ENCODE data around the gene CDS1.
A peak's percentile ranks its signal among the peaks of the same experiment; 100 is the strongest.
"Not testable (repeated sequence)": the region's sequence is repeated elsewhere in the genome, so short reads cannot be mapped to it uniquely, and the experiment has no call there.

Gene CDS1

DNA sequence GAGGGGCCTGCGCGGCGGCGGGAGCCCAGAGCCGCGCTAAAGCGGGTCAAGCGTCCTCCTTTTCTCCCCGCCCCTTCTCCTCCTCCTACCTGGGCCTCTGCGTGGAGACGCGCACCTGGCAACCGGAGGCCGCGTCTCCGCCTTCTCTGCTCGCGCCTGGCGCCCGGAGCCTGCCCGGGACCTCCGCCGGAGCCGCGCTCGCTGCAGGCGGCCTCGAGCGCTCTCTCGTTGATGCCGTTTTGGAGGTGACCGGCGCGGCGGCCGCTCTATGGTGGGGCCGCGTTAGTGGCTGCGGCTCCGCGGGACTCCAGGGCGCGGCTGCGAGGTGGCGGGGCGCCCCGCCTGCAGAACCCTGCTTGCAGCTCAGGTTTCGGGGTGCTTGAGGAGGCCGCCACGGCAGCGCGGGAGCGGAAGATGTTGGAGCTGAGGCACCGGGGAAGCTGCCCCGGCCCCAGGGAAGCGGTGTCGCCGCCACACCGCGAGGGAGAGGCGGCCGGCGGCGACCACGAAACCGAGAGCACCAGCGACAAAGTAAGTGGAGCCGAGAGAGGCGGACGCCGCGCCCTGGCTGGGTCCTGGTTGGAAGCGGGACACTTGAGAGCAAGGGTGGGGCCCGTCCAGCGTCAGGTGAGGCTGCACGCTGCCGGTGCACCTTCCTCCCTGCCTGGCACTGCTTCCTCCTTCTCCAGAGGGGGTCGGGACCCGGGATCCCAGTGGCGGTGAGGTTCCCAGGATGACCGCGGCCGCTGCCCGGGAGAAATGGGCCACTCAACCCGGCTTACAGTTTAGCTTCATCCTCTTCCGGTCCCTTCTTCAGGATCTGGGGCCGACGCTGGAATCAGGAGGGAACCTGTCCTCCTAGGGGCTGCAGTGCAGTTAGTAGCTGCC is at the start of gene CDS1:
Gene CDS1 (plus strand): TSS at position 140 of the 888 bp plus-strand sequence. CDS start 275 bp downstream, at position 415.
- TF ChIP-seq CTCF (IDR thresholded peaks at IDR 0.05; ENCODE audit: extremely low read depth, insufficient read depth, missing control alignments): no peak
- in situ Hi-C loops (cut with MboI; ENCODE audit: low pct_unique_long_range_greater_than_20kb, low sequenced_read_pairs, unreplicated experiment): no loop called here
- DNase-seq (ENCODE audit: low spot score): peak; percentile 26

GRCh38 chr4:84535901-84536300 is 47.0 kb upstream of the CDS1 start:
- in situ Hi-C loops (cut with MboI; ENCODE audit: low pct_unique_long_range_greater_than_20kb, low sequenced_read_pairs, unreplicated experiment): no loop called here
- no peak for TF ChIP-seq CTCF (IDR thresholded peaks at IDR 0.05; ENCODE audit: extremely low read depth, insufficient read depth, missing control alignments)

GRCh38 chr4:84545093-84545492 is 37.8 kb upstream of the CDS1 start:
- no peak for DNase-seq (ENCODE audit: low spot score)
- TF ChIP-seq CTCF (IDR thresholded peaks at IDR 0.05; ENCODE audit: extremely low read depth, insufficient read depth, missing control alignments): no peak
- in situ Hi-C loops (cut with MboI; ENCODE audit: low pct_unique_long_range_greater_than_20kb, low sequenced_read_pairs, unreplicated experiment): no loop called here

More at GRCh38 chr4:84535901-84536300, 47.0 kb upstream of the CDS1 start:
- no peak for DNase-seq (ENCODE audit: low spot score)

DNA sequence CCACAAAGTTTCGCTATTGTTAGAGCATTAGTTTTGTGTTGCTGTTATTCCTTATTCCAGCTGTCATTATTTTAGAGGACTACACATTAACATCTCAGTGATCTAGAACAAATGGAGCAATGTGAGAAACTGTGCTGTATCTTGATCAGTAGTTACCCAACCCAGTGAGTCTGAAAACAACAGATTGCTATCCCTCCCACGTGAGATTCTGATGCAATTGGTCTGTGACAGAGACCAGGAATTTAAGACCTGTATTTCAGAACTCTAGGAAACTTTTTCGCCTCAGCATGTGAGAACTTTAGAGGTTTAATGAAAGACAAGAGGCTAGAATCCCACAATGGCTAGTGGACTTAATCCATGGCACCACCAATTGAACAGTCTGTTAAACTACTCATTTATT is 35.7 kb upstream of the CDS1 start:
- in situ Hi-C loops (cut with MboI; ENCODE audit: low pct_unique_long_range_greater_than_20kb, low sequenced_read_pairs, unreplicated experiment): no loop called here
- TF ChIP-seq CTCF (IDR thresholded peaks at IDR 0.05; ENCODE audit: extremely low read depth, insufficient read depth, missing control alignments): no peak
- DNase-seq (ENCODE audit: low spot score): no peak

DNA sequence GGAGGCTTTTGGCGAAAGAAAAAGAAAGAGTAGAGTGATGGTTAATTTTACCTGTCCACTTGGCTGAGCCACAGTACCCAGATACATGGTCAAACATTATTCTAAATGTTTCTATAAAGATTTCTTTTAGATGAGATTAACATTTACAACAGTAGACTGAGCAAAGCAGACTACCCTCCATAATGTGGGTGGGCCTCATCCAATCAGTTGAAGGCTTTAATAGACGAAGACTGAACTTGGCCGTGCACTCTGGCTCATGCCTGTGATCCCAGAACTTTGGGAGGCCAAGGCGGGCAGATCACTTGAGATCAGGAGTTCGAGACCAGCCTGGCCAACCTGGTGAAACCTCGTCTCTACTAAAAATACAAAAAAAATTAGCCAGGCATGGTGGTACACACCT is 33.7 kb upstream of the CDS1 start:
- in situ Hi-C loops (cut with MboI; ENCODE audit: low pct_unique_long_range_greater_than_20kb, low sequenced_read_pairs, unreplicated experiment); DNase-seq (ENCODE audit: low spot score): not testable (repeated sequence)

DNA sequence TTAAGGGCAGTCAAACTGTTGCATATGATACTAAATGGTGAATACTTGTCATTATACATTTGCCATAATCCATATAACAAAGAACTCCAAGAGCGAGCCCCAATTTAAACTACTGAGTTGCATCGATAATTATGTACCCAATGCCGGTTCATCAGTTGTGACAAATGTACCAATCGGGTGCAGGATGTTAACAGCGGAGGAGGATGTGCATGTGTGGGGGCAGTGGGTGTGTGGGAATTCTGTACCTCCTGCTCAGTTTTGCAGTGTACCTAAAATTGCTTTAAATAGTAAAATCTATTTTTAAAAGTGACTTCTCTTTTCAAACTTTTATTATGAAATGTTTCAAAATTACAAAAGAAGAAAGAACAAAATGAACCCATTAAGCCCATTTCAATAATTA is 20.8 kb upstream of the CDS1 start:
- no peak for TF ChIP-seq CTCF (IDR thresholded peaks at IDR 0.05; ENCODE audit: extremely low read depth, insufficient read depth, missing control alignments)
- in situ Hi-C loops (cut with MboI; ENCODE audit: low pct_unique_long_range_greater_than_20kb, low sequenced_read_pairs, unreplicated experiment): no loop called here
- DNase-seq (ENCODE audit: low spot score): no peak

GRCh38 chr4:84563002-84563401 is 19.9 kb upstream of the CDS1 start:
- no peak for TF ChIP-seq CTCF (IDR thresholded peaks at IDR 0.05; ENCODE audit: extremely low read depth, insufficient read depth, missing control alignments)
- in situ Hi-C loops (cut with MboI; ENCODE audit: low pct_unique_long_range_greater_than_20kb, low sequenced_read_pairs, unreplicated experiment): no loop called here
- DNase-seq (ENCODE audit: low spot score): no peak

Measured in GM13977 (cell line).